NOMO-1 (cell line): ENCODE measurements around the gene LARGE1.
A peak's percentile ranks its signal among the peaks of the same experiment; 100 is the strongest.

ENCODE experiments used
- DNase-seq, 2 experiments: peaks; one replicate each; lab custom pipeline; 2025; ENCODE audit not compliant: unreplicated experiment in 2 of 2; lab: John Stamatoyannopoulos, UW

Gene LARGE1

DNA sequence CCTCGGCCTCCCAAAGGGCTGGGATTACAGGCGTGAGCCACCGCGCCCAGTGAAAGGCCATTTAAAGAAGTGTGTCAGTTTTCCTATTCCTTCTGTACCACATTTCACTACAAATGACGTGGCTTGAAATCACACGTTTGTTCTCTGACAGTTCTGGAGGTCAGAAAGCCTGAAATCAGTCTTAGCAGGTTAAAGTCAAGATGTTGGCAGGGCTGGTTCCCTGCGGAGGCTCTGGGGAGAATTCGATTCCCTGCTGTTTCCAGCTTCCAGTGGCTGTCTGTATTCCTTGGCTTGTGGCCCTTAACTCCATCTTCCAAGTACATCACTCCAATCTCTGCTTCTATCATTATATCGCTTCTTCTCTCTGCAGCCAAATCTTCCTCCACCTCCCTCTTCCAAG is 383.2 kb downstream of the LARGE1 start:
- DNase-seq = no peak

DNA sequence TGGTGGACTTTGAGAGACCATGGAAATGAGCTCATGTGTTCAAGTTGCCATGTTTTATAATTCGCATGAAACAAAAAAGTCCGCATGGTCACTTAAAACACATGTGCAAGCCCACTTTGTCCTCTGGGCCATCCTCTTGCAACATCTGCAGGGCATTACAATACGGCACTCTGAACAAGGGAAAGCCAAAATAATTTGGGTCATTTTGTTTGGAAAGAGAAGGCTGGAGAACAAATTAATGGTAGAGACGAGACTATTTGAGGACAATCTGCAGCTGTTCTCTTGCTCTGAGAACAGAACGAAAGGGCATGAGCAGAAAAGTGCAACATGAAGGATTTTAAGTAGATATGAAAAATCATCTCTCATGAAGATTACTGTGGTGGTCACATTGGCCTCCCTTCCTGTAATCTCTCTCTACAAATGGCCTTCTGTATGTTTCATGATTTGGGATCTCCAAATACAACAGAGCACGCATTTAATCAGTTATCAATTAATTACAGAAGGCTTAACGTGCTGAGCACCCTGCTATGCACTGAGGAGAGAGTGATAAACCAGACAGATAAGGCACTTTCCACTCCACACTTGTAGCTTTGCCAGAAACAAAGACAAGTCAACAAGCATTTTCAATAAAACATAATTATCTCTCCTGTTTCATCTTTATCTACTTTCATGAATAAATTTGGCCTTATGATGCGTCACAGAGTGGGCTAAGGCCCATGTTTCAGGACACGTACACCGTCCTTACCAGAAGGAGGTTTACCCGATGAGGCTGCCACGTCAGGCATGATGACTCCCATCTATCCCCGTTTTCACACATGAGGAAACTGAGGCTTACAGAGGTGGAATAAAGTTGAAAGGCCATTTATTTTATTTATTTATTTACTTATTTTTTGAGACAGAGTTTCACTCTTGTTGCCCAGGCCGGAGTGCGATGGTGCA is 384.1 kb downstream of the LARGE1 start:
- no peak for DNase-seq

DNA sequence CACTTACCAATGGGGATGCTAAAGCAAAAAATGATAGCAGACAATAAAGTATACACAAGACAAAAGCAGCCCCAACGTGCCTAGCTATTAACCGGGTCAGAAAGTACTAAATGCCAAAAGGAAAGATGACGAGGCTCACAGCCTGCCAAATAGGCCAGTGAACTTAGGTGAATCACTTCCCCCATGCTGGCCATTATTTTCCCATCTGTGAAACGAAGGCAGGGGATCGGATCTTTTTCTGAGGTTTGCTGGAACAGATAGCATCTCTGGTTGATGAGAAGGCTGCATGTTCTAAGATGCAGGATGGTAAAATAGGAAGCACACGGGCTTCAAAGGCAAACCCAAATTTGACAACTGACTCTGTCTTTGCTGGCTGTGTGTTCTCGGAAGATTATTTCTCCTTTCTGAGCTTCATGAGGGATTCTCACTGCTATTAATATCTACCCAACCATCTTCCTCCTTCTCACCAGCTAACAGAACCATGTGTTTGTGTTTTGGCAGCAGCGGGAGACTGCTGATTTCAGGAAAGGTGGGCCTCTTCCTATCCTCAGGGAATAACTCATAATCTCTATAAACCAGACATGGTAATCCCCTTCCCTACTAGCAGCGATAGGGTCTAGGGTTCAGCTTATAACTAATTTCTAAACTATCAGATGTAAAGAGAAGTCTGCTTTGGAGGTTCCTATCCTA is 390.7 kb downstream of the LARGE1 start:
- no peak for DNase-seq

DNA sequence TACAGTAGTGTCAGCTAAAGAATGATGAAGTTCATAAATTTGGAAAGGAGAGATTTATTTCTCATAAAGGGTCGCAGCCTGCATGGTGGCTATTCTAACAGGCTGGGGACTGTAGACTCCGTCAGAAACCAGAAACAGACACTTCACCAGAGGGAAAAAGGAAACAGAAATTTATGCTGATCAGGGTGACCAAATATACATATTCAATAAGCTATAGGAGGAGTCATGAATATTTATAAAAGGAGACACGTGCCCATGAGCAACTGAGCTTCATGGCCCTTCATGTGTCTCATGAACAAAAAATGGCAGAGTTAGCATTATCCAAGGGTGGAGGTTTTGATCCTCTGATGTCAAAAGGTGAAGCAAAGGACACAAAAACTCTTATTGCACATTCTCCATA is 392.1 kb downstream of the LARGE1 start:
- DNase-seq = no peak

DNA sequence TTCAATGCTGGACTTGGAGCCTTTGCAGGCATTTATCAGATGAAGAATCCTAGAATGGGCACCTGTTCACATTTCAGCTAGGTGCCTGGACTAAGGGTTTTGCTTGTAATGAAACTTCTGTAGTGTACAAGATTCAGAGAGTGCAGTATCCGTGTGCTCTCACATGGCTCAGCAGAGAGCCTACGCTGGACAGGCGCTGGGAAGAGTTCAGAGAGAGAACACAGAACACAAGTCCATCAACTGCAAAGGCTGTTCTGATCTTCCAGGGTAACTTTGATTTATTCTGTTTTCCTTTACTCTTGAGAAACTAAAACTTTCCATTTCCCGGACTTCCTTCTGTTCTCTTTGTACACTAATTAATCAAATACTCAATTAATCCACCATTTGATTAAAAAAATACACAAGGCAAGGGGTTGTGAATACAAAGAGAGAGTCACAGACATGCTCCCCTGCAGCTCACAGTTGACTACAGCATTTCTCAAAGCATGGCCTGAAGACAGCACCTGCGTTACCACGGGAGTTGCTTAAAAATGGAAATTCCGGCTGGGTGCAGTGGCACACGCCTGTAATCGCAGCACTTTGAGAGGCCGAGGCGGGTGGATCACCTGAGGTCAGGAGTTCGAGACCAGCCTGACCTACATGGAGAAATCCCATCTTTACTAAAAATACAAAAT is 393.7 kb downstream of the LARGE1 start:
- no peak for DNase-seq

DNA sequence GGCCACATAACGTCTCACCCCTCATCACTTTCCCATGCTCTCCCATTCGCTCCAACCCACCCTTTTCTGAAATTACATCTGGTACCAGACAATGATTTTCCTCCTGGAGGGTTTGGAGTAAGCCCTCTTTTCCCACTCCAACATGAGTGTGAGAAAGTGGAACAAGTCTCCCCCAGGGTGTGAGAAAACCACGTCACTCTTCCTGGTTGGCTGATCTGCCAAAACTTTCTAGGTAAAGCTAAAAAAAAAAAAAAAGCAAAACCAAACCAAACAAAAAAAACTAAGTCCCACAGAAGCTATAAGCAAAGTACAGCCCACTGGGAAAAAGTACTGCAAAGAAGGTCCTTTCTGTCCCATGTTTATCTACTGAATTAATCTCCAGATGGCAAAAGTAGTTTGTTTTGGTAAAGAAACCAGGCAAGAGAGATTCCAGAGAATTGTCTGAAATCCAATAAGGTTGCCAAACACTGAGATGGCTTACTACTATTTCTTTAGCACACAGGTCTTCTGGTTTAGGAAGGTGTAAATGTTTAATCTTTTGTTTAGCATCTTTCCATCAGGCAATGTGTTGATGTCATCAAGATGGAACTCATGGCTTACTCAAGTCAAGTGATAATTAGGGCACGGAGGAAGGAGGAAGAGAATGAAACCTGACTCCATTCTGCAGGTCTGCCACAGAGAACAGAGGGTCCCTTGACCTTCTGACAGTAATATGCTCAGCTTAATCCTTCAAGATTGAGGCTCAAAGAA is 395.6 kb downstream of the LARGE1 start:
- no peak for DNase-seq

DNA sequence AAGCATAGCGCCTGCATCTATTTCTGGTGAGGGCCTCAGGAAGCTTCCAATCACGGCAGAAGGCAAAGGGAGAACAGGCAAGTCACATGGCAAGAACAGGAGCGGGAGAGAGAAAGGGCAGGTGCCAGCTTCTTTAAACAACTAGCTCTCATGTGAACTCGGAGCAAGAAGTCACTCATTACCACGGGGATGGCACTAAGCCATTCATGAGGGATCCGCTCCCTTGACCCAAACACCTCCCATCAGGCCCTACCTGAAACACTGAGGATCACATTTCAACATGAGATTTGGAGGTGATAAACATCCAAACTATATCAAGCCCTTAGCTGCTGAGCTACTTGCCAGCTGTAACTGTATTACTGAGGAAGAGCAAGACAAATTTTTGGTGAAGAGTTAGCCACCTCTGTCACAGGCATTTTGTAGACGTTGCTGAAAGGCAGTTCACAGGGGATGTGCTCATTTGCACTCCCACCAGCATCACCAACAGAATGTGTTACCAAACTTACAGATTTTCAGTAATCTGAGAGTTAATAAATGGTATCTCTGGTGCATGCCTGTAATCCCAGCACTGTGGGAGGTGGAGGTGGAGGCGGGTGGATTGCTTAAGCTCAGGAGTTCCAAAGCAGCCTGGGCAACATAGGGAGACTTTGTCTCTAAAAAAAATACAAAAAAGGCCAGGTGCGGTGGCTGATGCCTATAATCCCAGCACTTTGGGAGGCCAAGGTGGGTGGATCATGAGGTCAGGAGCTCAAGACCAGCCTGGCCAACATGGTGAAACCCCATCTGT is 398.2 kb downstream of the LARGE1 start:
- no peak for DNase-seq

DNA sequence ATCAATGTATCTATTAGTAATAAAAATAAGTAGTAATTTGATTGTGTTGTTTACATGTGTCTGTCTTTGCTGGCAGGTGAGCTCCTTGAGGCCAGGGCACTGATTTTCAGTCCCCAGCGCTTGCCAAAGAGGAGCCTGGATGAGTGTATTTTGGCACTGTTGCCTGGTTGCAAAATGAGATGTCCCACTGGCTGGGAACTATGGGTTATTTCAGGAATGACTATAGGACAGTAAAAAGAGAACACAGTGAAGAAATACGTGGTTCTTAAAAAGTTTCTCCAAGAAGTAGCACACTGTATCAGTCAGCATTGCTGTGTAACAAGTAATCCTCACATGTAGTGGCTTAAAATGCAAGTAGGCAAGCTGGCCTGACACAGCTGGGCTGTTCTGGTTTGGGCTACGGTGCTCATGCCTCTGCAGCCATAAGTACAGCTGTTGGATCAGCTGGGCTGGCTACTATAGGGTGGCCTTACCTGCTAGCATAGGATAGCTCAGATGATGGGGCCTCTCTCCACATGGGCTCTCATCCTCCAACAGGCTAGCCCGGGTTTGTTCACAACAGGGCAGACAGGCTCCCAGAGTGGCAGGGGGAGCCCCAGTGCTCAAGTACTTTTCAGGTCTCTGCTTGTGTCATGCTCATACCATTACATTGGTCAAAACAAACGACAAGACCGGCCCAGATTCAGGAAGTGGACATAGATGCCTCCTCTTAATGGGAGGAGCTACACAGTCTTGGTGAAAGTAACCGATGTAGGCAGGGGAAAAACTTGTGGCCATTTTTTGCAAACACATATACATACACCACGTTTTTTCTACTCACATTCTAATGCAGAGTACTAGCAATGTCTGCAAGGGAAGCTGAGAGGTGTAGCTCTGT is 399.1 kb downstream of the LARGE1 start:
- no peak for DNase-seq

DNA sequence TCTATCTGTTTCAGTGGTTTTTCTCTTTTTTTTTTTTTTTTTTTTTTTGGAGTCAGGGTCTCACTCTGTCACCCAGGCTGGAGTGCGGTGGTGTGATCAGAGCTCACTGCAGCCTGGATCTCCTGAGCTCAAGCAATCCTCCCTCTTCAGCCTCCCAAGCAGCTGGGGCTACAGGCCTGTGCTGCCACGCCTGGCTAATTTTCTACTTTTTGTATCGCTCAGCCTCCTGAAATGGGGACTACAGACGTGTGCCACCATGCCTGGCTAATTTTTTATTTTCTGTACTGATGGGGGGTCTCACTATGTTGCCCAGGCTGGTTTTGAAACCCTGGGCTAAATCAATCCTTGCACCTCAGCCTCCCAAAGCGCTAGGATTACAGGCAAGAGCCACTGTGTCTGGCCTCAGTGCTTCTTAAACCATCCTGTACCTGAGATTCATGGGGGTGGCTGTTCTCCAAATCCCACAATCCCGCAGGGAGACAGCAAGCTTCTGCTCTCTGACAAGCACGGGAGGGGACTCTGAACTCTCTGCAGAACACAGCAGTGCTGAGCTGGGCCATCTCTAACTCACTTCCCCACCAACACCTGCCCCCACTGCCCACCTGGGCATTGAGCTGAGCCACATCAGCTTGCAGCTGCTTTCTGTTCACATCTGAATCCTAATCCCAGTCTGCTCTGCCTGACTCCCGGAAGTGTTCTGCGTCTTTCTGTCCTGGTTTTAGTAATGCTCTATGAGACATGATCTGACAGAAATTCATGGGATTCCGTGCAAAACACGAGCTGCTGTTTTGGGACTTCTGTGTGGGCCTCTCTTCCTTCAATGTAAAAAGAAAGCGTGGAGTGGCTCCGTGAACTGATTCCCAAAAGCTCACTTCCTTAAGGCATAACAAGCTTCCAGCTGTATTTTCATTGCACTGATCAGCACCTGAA is 400.0 kb downstream of the LARGE1 start:
- DNase-seq = no peak

DNA sequence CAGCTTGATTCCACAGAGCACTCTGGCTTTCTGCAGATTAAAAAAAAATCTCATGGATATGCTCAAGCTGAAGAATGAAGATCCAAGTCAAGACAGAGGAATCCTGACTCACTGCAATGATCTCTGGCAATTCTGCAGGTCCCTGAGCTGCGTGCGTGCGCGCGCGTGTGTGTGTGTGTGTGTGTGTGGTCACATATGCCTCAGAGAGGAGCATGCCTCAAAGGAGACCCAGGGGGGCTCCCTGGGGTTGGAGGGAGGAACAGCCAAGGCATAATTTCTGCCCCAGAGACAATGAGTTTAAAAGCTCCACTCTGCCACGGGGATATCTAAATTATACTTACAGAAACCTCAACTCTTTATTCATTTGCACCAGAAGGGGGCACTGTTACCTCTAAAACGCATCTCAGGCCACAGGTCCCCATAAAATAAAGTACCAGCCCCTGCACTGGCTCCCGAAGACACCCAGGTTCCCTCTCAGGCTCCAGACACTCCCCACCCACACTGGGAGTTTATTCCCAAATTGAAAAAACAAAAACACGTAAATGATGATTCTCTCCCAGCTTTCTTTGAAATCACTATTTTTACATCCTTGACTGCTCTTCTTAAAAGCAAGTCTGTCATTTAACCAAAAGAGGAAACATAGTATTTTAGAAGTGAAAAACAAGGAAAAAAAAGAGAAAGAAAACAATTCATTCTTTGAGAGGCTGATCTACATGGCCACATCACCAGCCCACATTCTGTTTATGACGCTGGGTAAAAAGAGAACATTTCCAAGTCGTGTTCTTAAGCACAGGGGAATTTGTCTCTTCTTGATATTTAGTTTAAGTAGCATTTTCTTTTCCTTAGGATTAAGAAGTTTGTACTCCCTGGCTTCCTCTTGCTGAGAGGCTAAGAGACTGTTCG is 401.0 kb downstream of the LARGE1 start:
- peak; percentile 7 to 9 for DNase-seq

DNA sequence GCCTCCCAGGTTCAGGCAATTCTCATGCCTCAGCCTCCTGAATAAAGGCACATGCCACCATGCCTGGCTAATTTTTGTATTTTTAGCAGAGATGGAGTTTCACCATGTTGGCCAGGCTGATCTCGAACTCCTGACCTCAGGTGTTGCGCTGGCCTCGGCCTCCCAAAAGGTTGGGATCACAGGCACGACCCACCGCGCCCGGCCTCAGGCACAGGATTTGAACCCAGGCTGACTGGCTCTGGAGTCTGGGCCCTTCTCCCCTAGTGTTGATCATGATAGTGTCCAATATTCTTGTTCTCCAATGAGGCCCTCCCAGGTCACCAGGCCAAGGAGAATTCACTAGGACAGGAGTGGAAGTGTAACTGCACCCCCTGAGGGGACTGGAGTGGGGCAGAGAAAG is 401.9 kb downstream of the LARGE1 start:
- no peak for DNase-seq

DNA sequence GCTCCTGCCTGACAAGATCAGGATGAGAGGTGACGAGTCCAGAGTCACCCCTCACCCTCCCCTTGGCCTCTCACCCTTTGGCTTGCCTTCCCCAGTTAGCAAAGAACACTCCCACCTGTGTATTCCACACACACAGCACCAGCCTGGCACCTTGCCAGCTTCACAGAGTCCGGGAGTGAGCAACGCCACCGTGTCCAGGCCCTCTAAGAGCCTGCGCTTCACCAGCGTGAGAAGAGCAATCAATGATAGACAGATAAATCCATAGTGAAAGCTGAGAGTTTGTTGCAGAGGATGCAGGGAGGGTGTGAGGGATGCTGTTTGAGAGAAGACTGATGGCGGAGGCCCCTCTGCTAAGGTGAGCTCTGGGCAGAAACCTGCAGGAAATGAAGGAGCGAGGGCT is 404.5 kb downstream of the LARGE1 start:
- DNase-seq = no peak

DNA sequence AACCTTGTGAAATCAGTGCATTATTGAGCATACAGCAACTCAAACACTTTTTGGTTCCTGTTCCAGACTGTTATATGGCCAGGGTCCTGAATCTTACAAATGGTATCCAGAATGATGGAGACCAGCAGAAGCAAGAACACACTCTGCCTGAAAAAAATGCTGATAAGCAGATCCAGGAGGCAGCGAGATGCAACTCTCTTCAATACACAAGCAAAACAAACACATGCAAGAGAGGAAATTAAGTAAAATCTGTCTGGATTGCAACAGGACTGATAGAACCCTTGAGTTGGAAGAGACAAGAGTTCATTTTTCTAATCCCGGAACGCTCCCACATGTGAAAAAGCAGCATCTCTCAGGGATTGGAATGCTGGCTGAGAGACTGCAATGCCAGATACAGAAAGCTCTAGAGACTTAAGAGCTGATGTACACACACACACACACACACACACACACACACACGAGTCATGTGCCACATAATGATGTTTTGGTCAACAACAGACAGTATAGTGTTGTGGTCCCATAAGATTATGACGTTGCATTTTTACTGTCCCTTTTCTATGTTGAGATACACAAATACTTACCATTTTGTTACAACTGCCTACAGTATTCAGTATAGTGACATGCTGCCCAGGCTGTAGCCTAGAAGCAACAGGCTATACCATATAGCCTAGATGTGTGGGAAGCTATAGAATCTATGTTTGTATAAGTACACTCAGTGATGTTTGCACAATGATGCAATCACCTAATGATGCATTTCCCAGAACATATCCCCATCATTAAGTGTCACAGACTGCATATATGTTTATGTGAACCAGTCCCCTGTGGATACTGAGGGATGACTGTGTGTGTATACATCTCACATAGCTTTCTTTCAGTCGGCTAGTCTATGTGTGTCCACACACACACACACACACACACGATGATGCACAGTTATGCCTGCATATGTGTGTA is 406.6 kb downstream of the LARGE1 start:
- no peak for DNase-seq

DNA sequence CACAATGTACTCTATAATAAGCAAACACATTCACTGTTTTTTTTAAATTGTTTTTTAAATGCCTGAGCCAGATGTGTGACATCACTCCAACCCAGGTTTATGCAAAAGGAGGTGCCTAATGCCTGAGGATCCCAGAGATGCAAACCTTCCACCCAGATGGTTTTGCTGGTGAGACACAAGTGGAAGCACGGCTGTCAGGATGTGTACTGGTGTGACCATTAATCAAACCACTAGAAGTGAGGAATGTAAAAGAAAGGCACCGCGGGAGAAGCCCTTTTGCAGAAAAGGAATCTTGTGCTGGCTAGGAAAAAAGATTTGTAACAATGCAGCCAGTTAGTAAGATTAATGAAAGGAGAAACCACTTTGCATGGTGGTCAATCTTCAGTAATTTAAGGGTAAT is 407.4 kb downstream of the LARGE1 start:
- DNase-seq = no peak

DNA sequence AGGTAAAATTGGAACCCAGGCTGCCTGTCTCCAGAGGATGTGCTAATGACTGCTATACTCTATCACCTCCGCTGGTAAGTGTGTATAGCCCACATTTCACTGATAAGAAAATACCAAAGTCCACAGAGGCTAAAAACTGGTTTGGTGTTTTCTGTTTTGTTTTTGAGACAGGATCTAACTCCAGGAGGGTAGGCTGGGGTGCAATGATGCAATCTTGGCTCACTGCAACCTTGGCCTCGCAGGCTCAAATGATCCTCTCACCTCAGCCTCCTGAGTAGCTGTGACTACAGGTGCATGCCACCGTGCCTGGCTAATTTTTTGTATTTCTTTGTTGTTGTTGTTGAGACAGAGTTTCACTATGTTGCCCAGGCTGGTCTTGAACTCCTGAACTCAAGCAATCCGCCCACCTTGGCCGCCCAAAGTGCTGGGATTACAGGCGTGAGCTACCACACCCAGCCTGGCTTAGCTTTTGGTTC is 409.8 kb downstream of the LARGE1 start:
- no peak for DNase-seq
